HCT116 (cell line): ENCODE results near the gene SYNDIG1. TPM values are rescaled to one million over a fixed set of nuclear protein-coding genes. Genes with fewer than 3 reads are reported as not detected.

ENCODE experiments used
- ATAC-seq: fragments of 200-7000 bp; cut with Tn5 transposase; 2 replicates; pipeline ENCODE4 v1.9.1; 2020; ENCODE audit warnings: mild to moderate bottlenecking, moderate library complexity
- BruUV-seq: library from RNA; stranded (reverse); fragments of 400-500 nt; replicated peaks from 2 replicates; lab custom pipeline; 2021; lab: Mats Ljungman, UMichigan
- CTCF ChIA-PET: fragments of 300-600 bp; sonication (Branson Sonifier 250); formaldehyde crosslinking; loops from one replicate; lab custom pipeline; 2021; ENCODE audit warnings: antibody characterized with exemption; lab: Charles Lee
- POLR2A ChIA-PET: fragments of 300-600, 350-600 bp; sonication (Branson Sonifier 250); formaldehyde crosslinking; loops from one replicate; lab custom pipeline; 2021; ENCODE audit warnings: antibody characterized with exemption; lab: Charles Lee
- RAD21 ChIA-PET, 2 experiments: fragments of 300-600 bp; sonication (Branson Sonifier 250); formaldehyde crosslinking; loops; one replicate each; lab custom pipeline; 2023; ENCODE audit warnings: low total read pairs in 2 of 2; ENCODE audit not compliant: uncharacterized antibody in 2 of 2, unreplicated experiment in 2 of 2, low non-redundant PET in 1 of 2; lab: Charles Lee
- DNase-seq: peaks from one replicate; pipeline ENCODE4 v3.0.0-alpha.2; 2010; ENCODE audit warnings: low read depth, low spot score
- H2AFZ ChIP-seq: fragments of 200-600 bp; shearing (Covaris generic), sonication (generic); 2 replicates; pipeline ENCODE4 v1.6.1; 2017; ENCODE audit warnings: low read depth, mixed run types, mixed read lengths, antibody characterized with exemption, low read length; ENCODE audit not compliant: poor library complexity, severe bottlenecking
- H3K27ac ChIP-seq: 2 replicates; pipeline ENCODE4 v1.5.1; 2012; ENCODE audit warnings: low read depth, low read length
- H3K27me3 ChIP-seq: fragments of 200-600 bp; sonication (generic); 2 replicates; pipeline ENCODE4 v1.6.1; 2016; ENCODE audit warnings: mixed run types, low read length, mixed read lengths; ENCODE audit not compliant: insufficient read depth
- H3K36me3 ChIP-seq, 2 experiments: fragments of 200-500 bp in 1 of 2; fragments of 200-600 bp in 1 of 2; sonication (Bioruptor generic) in 1 of 2; sonication (generic) in 1 of 2; 2 replicates each; pipeline versions ENCODE4 v1.5.1 to v1.6.1; 2014 to 2016; ENCODE audit warnings: low read length in 2 of 2, inconsistent platforms in 1 of 2, mixed read lengths in 1 of 2, mixed run types in 1 of 2; ENCODE audit not compliant: insufficient read depth in 2 of 2, control insufficient read depth in 1 of 2
- H3K4me1 ChIP-seq, 2 experiments: fragments of 200-600 bp in 1 of 2; sonication (generic) in 1 of 2; 2 replicates each; pipeline versions ENCODE4 v1.5.1 to v1.6.1; 2012 to 2017; ENCODE audit warnings: low read length in 2 of 2, inconsistent platforms in 1 of 2, mild to moderate bottlenecking in 1 of 2, mixed read lengths in 1 of 2, mixed run types in 1 of 2, moderate library complexity in 1 of 2; ENCODE audit not compliant: insufficient read depth in 2 of 2, control insufficient read depth in 1 of 2
- H3K4me2 ChIP-seq: fragments of 200-600 bp; sonication (generic); 2 replicates; pipeline ENCODE4 v1.6.1; 2017; ENCODE audit warnings: mixed run types, low read length, mixed read lengths
- H3K4me3 ChIP-seq, 2 experiments: fragments of 200-600 bp in 1 of 2; sonication (generic) in 1 of 2; replicated peaks in 1 of 2; 2 replicates each; pipeline ENCODE4 v1.5.1; 2011 to 2016; ENCODE audit warnings: low read length in 2 of 2, control low read depth in 1 of 2, low read depth in 1 of 2, mild to moderate bottlenecking in 1 of 2, mixed read lengths in 1 of 2, mixed run types in 1 of 2
- H3K79me2 ChIP-seq: fragments of 200-600 bp; sonication (generic); 2 replicates; pipeline ENCODE4 v1.6.1; 2017; ENCODE audit warnings: mild to moderate bottlenecking, mixed run types, low read length, moderate library complexity, mixed read lengths; ENCODE audit not compliant: insufficient read depth
- H3K9ac ChIP-seq: fragments of 200-600 bp; sonication (generic); 2 replicates; pipeline ENCODE4 v1.6.1; 2016; ENCODE audit warnings: low read length, mixed read lengths
- H3K9me2 ChIP-seq: fragments of 200-600 bp; sonication (generic), shearing (Covaris generic); 2 replicates; pipeline ENCODE4 v1.6.1; 2017; ENCODE audit warnings: mixed run types, mild to moderate bottlenecking, moderate library complexity; ENCODE audit not compliant: insufficient read depth
- H3K9me3 ChIP-seq, 2 experiments: fragments of 200-500 bp in 1 of 2; fragments of 200-600 bp in 1 of 2; sonication (Bioruptor generic) in 1 of 2; sonication (generic) in 1 of 2; 2 replicates each; pipeline ENCODE4 v1.6.1; 2014 to 2017; ENCODE audit warnings: low read length in 2 of 2, mixed read lengths in 2 of 2, inconsistent platforms in 1 of 2, low read depth in 1 of 2, mild to moderate bottlenecking in 1 of 2, mixed run types in 1 of 2, moderate library complexity in 1 of 2; ENCODE audit not compliant: control insufficient read depth in 1 of 2, insufficient read depth in 1 of 2
- H4K20me1 ChIP-seq: fragments of 200-600 bp; sonication (generic), shearing (Covaris generic); 2 replicates; pipeline ENCODE4 v1.6.1; 2017; ENCODE audit warnings: mixed run types, mild to moderate bottlenecking, moderate library complexity; ENCODE audit not compliant: insufficient read depth
- CBX3 ChIP-seq: IDR thresholded peaks from 2 replicates; pipeline ENCODE4 v1.6.1; 2012; ENCODE audit warnings: low read depth
- CTCF ChIP-seq, 3 experiments: fragments of 200-600 bp in 1 of 3; sonication (generic) in 1 of 3; IDR thresholded peaks in 2 of 3; conservative IDR thresholded peaks in 1 of 3; 2 replicates each; pipeline ENCODE4 v1.5.1; 2012 to 2017; ENCODE audit warnings: low read depth in 2 of 3, low read length in 2 of 3, antibody characterized with exemption in 1 of 3, borderline replicate concordance in 1 of 3, control low read depth in 1 of 3, mild to moderate bottlenecking in 1 of 3, mixed read lengths in 1 of 3, mixed run types in 1 of 3, moderate library complexity in 1 of 3; ENCODE audit not compliant: insufficient read depth in 1 of 3
- EGR1 ChIP-seq: IDR thresholded peaks from 2 replicates; pipeline ENCODE4 v1.6.1; 2012; ENCODE audit warnings: low read depth
- ELF1 ChIP-seq: IDR thresholded peaks from 2 replicates; pipeline ENCODE4 v1.6.1; 2012; ENCODE audit warnings: low read depth, borderline replicate concordance
- EZH2 ChIP-seq: fragments of 200-600 bp; sonication (generic); IDR thresholded peaks from 2 replicates; pipeline ENCODE4 v1.6.1; 2017; ENCODE audit warnings: antibody characterized with exemption, mixed run types
- JUND ChIP-seq: IDR thresholded peaks from 2 replicates; pipeline ENCODE4 v1.6.1; 2012
- RAD21 ChIP-seq: IDR thresholded peaks from 2 replicates; pipeline ENCODE4 v1.6.1; 2012; ENCODE audit warnings: low read depth, mild to moderate bottlenecking
- SP1 ChIP-seq: IDR thresholded peaks from 2 replicates; pipeline ENCODE4 v1.6.1; 2012; ENCODE audit warnings: low read depth
- SRF ChIP-seq: IDR thresholded peaks from 2 replicates; pipeline ENCODE4 v1.6.1; 2012; ENCODE audit warnings: low read depth
- TCF7L2 ChIP-seq: IDR thresholded peaks from 2 replicates; pipeline ENCODE4 v1.7.0; 2011; ENCODE audit warnings: borderline replicate concordance, inconsistent platforms; ENCODE audit not compliant: insufficient read depth, insufficient read length; ENCODE audit errors: extremely low read depth
- ZBTB33 ChIP-seq: IDR thresholded peaks from 2 replicates; pipeline ENCODE4 v1.6.1; 2011; ENCODE audit warnings: mild to moderate bottlenecking, low read length, moderate library complexity; ENCODE audit not compliant: insufficient replicate concordance; ENCODE audit errors: extremely low read depth
- ZNF274 ChIP-seq: fragments of 200-500 bp; sonication (Bioruptor generic); IDR thresholded peaks from 2 replicates; pipeline ENCODE4 v1.6.1; 2014; ENCODE audit warnings: mild to moderate bottlenecking, low read depth, low read length, inconsistent platforms
- intact Hi-C: fragments of 100-400 bp; cut with micrococcal nuclease; formaldehyde crosslinking; loops from 2 replicates; pipeline ENCODE4 v1.10.0; 2022
- total RNA-seq: library from RNA; stranded (reverse); gene quantifications from one replicate; pipeline ENCODE4 v1.2.1, GENCODE V29; 2021; ENCODE audit not compliant: unreplicated experiment
- TF ChIP-seq, protein P1 (sequence below): IDR thresholded peaks from 2 replicates; pipeline ENCODE4 v1.6.1; 2012; ENCODE audit warnings: low read depth

SYNDIG1 gene
- total RNA-seq, 1 experiment from 2014 or later: not detected

DNA sequence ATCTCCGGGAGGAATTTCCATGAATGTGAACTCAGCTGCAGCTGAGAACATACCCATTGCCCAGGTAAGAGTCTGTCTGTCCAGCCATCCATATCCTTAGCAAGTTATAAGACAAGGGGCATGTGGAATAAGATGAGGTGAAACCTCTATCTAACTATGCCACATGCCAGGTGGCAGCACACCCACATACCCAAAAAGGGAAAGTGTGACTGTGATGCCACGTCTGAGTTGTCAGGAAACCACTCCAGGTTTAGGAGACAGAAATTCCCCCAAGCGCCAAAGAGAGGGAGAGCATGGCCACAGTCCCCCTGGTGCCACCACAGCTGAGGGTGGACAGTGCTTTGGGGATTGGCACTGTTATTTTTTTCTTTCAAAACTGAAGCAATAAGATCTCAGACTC is 36.7 kb downstream of the SYNDIG1 start:
- H3K4me2 ChIP-seq: no peak overlapping the region
- no peaks in the 10 kb centered on the region for H3K9me3 ChIP-seq
- intact Hi-C loops: loop anchor here (10.0 kb wide), 1 partner anchor 61 kb away; no protein-coding TSS in a partner anchor
- no peaks in the 10 kb centered on the region for H3K36me3 ChIP-seq
- peaks cover 13% of the 10 kb centered on the region for H3K27me3 ChIP-seq
- no peak for ATAC-seq
- no peak overlapping the region for H3K27ac ChIP-seq
- no peak overlapping the region for H2AFZ ChIP-seq
- ChIA-PET CTCF (no interaction called here), RAD21 (no interaction called here), POLR2A (no interaction called here)
- H3K4me1 ChIP-seq: no peaks in the 10 kb centered on the region
- no peaks in the 10 kb centered on the region for H4K20me1 ChIP-seq
- H3K4me3 ChIP-seq: no peak overlapping the region
- H3K9ac ChIP-seq: no peak overlapping the region
- DNase-seq: no peak
- BruUV-seq: no TSS peak
- TF ChIP-seq, protein P1, sequence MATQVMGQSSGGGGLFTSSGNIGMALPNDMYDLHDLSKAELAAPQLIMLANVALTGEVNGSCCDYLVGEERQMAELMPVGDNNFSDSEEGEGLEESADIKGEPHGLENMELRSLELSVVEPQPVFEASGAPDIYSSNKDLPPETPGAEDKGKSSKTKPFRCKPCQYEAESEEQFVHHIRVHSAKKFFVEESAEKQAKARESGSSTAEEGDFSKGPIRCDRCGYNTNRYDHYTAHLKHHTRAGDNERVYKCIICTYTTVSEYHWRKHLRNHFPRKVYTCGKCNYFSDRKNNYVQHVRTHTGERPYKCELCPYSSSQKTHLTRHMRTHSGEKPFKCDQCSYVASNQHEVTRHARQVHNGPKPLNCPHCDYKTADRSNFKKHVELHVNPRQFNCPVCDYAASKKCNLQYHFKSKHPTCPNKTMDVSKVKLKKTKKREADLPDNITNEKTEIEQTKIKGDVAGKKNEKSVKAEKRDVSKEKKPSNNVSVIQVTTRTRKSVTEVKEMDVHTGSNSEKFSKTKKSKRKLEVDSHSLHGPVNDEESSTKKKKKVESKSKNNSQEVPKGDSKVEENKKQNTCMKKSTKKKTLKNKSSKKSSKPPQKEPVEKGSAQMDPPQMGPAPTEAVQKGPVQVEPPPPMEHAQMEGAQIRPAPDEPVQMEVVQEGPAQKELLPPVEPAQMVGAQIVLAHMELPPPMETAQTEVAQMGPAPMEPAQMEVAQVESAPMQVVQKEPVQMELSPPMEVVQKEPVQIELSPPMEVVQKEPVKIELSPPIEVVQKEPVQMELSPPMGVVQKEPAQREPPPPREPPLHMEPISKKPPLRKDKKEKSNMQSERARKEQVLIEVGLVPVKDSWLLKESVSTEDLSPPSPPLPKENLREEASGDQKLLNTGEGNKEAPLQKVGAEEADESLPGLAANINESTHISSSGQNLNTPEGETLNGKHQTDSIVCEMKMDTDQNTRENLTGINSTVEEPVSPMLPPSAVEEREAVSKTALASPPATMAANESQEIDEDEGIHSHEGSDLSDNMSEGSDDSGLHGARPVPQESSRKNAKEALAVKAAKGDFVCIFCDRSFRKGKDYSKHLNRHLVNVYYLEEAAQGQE: no peak
- TF ChIP-seq ELF1: no peak
- TF ChIP-seq RAD21: no peak
- no peak for TF ChIP-seq ZBTB33
- TF ChIP-seq ZNF274: no peak
- TF ChIP-seq CBX3: no peak
- TF ChIP-seq EZH2: no peak
- TF ChIP-seq SP1: no peak
- TF ChIP-seq TCF7L2: no peak
- TF ChIP-seq JUND: no peak
- TF ChIP-seq SRF: no peak
- TF ChIP-seq EGR1: no peak
- TF ChIP-seq CTCF (IDR thresholded peaks at IDR 0.05 in 2 of 3, conservative IDR thresholded peaks at IDR 0.05 in 1 of 3; ENCODE audit: borderline replicate concordance in 1 of 3, insufficient read depth in 1 of 3, low read depth in 2 of 3, low read length in 2 of 3): no peak
- H3K79me2 ChIP-seq: no peaks in the 10 kb centered on the region
- no peaks in the 10 kb centered on the region for H3K9me2 ChIP-seq
